Measurements from ENCODE around the gene UQCRH.
A peak's percentile ranks its signal among the peaks of the same experiment; 100 is the strongest.

GRCh38 chr1:46278807-46279206 lies 24.7 kb upstream of the UQCRH start:
- TF ChIP-seq MLX (CRISPR knock-in tag; IDR thresholded peaks at IDR 0.05) (no peak), POLR2A (IDR thresholded peaks at IDR 0.05; ENCODE audit: insufficient read depth in 1 of 2, low read depth in 2 of 2, low read length in 2 of 2) (peak in 1 of 2 experiments; percentile 46; a peak in 3 of 4 replicates), MXD1 (CRISPR knock-in tag; IDR thresholded peaks at IDR 0.05) (no peak), CEBPG (CRISPR knock-in tag; IDR thresholded peaks at IDR 0.05) (no peak), TFDP1 (CRISPR knock-in tag; IDR thresholded peaks at IDR 0.05; ENCODE audit: borderline replicate concordance) (no peak), ZFP41 (CRISPR knock-in tag; IDR thresholded peaks at IDR 0.05; ENCODE audit: borderline replicate concordance) (no peak), TBL1XR1 (IDR thresholded peaks at IDR 0.05; ENCODE audit: borderline replicate concordance, low read length, partially characterized antibody) (no peak), RXRB (CRISPR knock-in tag; IDR thresholded peaks at IDR 0.05; ENCODE audit: borderline replicate concordance) (no peak)

Data from HepG2 (cell line).